Prostate gland (tissue), 2 donors: ENCODE data around the gene TUBA1B.

Experiments
- POLR2A ChIP-seq: fragments of 450-650 bp; IDR thresholded peaks from one replicate; pipeline ENCODE4 v1.6.1; 2016; ENCODE audit warnings: antibody characterized with exemption, mild to moderate bottlenecking
- POLR2AphosphoS5 ChIP-seq: sonication (generic); formaldehyde crosslinking; IDR thresholded peaks from one replicate; pipeline ENCODE4 v1.6.1; 2017; ENCODE audit warnings: antibody characterized with exemption
- TF ChIP-seq, protein P1 (sequence below), 4 experiments: fragments of 200-600 bp in 2 of 4; fragments of 450-650 bp in 2 of 4; sonication (generic) in 2 of 4; IDR thresholded peaks; 1 replicate in 3 of 4; 2 replicates in 1 of 4; pipeline ENCODE4 v1.5.1; 2016 to 2019; ENCODE audit warnings: antibody characterized with exemption in 4 of 4, mild to moderate bottlenecking in 2 of 4, moderate library complexity in 2 of 4

DNA sequence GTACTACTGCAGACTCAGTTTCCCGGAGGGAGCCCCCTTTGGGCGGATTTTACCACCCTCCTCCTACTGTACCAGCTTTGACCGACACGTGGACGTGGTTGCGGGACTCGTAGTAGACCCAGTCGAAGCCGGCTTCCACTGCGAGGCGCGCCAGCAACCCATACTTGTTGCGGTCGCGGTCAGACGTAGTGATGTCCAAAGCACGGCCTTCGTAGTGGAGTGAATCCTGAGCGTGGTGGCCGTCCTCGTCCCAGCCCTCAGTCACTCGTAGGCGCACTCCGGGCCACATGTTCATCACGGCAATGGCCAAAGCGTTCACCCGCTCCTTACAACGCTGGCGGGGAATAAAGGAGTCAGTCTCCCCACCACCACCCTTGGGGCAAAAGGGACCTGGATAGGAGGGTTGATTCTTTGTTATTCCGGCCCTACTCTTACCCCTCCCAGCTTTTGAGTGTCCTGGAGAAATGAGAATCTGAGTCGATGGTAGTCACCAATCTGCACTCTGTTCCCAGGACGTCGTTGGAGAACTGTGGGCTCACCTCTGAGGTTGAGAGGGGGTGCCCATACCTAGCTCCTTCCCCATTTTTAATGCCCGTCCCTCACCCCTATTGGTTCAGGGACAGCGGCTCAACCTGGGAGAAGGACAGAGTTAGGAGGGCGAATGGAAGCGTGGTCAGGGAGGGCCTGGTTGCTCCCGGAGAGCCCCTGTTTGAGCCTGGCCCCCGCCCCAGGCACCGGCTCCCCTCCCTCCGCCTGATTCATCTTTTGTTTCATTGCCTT, 39.9 kb downstream of the TUBA1B start:
- no peak for TF ChIP-seq POLR2A
- TF ChIP-seq, protein P1, sequence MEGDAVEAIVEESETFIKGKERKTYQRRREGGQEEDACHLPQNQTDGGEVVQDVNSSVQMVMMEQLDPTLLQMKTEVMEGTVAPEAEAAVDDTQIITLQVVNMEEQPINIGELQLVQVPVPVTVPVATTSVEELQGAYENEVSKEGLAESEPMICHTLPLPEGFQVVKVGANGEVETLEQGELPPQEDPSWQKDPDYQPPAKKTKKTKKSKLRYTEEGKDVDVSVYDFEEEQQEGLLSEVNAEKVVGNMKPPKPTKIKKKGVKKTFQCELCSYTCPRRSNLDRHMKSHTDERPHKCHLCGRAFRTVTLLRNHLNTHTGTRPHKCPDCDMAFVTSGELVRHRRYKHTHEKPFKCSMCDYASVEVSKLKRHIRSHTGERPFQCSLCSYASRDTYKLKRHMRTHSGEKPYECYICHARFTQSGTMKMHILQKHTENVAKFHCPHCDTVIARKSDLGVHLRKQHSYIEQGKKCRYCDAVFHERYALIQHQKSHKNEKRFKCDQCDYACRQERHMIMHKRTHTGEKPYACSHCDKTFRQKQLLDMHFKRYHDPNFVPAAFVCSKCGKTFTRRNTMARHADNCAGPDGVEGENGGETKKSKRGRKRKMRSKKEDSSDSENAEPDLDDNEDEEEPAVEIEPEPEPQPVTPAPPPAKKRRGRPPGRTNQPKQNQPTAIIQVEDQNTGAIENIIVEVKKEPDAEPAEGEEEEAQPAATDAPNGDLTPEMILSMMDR (IDR thresholded peaks at IDR 0.05): no peak
- TF ChIP-seq POLR2AphosphoS5: no peak
